Measurements from ENCODE around the gene TMC1. TPM values are rescaled to one million over a fixed set of nuclear protein-coding genes. Genes with fewer than 3 reads are reported as not detected.

TMC1 gene
- total and polyA plus RNA-seq, 2 of the 13 experiments (the other 11 are each of a cell fraction or from before 2014, with no cell fraction given) = 0.02 to 0.03 TPM

GRCh38 chr9:72858089-72858912 is 336.9 kb downstream of the TMC1 start (continued):
- TF ChIP-seq ARHGAP35 (CRISPR knock-in tag; IDR thresholded peaks at IDR 0.05; ENCODE audit: borderline replicate concordance) (no peak), ZNF280D (CRISPR knock-in tag; IDR thresholded peaks at IDR 0.05) (0 out of 2 replicates have a peak, but pooled peaks have one; percentile 47), ZIK1 (CRISPR knock-in tag; IDR thresholded peaks at IDR 0.05; ENCODE audit: borderline replicate concordance, low read depth) (no peak), ZBTB43 (CRISPR knock-in tag; conservative IDR thresholded peaks at IDR 0.05) (peak; percentile 74; the same call in 1 of the 2 replicates), BCL6 (CRISPR knock-in tag; IDR thresholded peaks at IDR 0.05) (no peak; the same call in 1 of the 2 replicates), ZNF230 (CRISPR knock-in tag; IDR thresholded peaks at IDR 0.05) (0 out of 2 replicates have a peak, but pooled peaks have one; percentile 49), RXRA (CRISPR knock-in tag; IDR thresholded peaks at IDR 0.05) (peak; percentile 84; the same call in 1 of the 2 replicates), ZNF639 (CRISPR knock-in tag; conservative IDR thresholded peaks at IDR 0.05) (no peak), ZNF737 (CRISPR knock-in tag; IDR thresholded peaks at IDR 0.05; ENCODE audit: borderline replicate concordance) (no peak), HNRNPUL1 (IDR thresholded peaks at IDR 0.05; ENCODE audit: low read depth, low read length) (no peak), SNAPC2 (CRISPR knock-in tag; IDR thresholded peaks at IDR 0.05) (peak; percentile 48; the same call in 1 of the 2 replicates), KAT8 (CRISPR knock-in tag; IDR thresholded peaks at IDR 0.05) (0 out of 2 replicates have a peak, but pooled peaks have one; percentile 69), PHB2 (IDR thresholded peaks at IDR 0.05; ENCODE audit: partially characterized antibody) (no peak), ZNF580 (CRISPR knock-in tag; IDR thresholded peaks at IDR 0.05; ENCODE audit: borderline replicate concordance, low read depth) (peak; percentile 88; the same call in 1 of the 2 replicates), JUN (CRISPR knock-in tag; IDR thresholded peaks at IDR 0.05) (0 out of 2 replicates have a peak, but pooled peaks have one; percentile 62), DPF2 (CRISPR knock-in tag; IDR thresholded peaks at IDR 0.05; ENCODE audit: borderline replicate concordance, low read depth) (peak; percentile 68; the same call in 1 of the 2 replicates), ZNF691 (CRISPR knock-in tag; IDR thresholded peaks at IDR 0.05; ENCODE audit: borderline replicate concordance, low read depth) (peak; percentile 79; the same call in 1 of the 2 replicates), ZNF678 (CRISPR knock-in tag; IDR thresholded peaks at IDR 0.05) (no peak; the same call in 1 of the 2 replicates)

Measured in HepG2 (cell line).